ENCODE data around the gene DOK5.

Gene DOK5

DNA sequence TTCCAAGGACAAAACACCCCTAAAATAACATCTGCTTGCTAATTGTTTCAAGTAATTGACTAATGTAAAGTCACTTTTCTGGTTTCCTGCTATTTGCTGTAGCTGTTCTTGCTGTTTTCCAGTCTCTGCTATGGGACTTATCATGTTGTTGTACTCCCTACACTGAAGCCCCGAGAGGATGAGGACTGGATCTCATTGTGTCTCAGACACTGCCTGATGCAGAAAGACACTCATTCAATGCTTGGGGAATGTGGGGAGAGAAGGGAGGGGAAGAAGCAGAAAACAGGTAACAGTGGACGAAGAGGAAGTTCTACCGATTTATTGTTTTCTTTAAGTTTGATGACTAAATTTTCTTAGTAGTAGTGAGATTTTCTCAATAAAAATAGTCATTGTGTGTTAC, 79.8 kb downstream of the DOK5 start:
- no peak for DNase-seq (ENCODE audit: extremely low read depth in 1 of 2, low read depth in 1 of 2)

DNA sequence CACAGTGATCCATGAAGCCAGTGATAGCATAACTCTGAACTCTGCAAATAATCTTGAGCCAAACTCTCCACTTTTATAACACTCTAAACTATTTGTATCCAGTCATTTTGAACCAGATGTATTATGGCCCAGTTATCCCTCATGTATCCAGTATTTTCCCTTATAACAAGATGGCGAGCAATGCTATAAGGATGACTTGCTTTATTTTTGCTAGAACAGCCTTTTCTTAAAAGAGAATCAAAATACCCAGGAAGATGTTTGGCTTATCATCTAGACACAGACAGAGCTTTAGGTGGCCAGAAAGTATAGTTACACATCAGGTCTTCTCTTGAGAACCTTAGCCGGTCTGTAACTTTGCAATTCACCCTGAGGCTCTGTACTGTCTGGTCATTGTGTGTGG, 81.0 kb downstream of the DOK5 start:
- no peak for DNase-seq (ENCODE audit: extremely low read depth in 1 of 2, low read depth in 1 of 2)

DNA sequence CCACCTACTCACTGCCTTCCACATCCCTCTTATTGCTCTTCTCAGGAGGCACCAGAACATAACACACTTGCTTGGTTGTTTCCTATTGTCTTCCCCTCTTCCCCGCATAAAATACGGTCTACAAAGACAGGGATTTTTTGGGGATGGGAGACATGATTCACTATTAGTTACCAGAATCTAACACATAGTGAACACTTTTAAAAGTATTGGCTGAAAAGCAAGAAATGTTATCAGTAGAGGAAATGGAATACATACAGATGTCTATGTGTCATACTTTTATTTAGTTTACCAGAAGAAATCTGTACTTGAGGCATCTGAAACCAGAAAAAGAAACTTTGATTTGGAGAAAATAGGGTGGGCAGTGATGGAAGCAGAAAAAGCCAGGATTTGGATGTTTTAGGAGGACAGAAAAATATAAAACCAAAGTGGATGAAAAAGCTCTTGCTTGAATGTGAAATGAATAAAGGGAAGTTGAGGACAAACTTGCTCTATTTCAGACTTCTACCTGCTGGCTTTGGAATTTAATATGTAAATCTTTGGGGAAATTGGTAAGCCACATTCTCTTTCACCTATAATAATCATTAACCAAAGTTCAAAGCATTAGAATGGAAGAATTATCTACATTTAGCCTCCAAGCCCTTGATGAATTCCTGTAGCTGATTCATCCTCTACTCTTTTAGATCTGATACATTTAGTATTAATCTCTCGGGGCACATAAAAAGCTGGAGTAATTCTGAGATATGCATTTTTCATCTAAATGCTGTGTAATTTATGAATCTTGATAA, 82.6 kb downstream of the DOK5 start:
- DNase-seq (ENCODE audit: extremely low read depth in 1 of 2, low read depth in 1 of 2): no peak

DNA sequence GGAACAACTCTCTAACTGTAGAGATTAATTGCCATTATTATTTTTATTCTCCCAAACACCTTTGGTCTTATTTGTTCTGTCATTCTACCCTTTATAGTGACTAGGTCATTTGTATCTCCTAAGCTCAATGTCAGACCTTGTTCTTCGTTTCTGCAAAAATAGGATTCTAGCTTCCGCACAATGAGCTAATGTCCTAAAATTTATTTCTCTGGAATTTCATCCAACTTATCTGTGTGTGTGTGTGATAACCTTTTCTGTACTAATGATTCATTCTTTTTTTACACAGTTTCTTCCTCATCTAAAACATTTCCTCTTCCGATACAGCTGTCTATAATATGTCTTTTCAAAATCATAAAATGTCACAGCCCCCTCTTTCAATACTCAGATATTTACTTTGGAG, 84.5 kb downstream of the DOK5 start:
- DNase-seq (ENCODE audit: extremely low read depth in 1 of 2, low read depth in 1 of 2): no peak

DNA sequence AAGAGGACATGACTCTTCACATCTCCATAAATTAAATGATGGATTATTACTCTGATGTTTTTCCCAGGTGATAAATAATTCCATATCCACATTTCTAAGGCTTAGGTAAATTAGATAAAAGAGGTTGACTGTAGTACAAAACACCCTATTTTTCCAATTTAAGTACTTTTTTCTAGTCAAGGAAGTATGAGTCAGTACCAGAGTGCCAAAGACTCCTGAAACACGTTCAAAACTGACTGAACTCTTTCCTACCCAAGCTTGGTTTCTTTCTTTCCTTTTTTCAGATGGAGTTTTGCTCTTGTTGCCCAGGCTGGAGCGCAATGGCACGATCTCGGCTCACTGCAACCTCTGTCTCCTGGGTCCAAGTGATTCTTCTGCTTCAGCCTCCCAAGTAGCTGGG, 85.0 kb downstream of the DOK5 start:
- DNase-seq (ENCODE audit: extremely low read depth in 1 of 2, low read depth in 1 of 2): no peak

DNA sequence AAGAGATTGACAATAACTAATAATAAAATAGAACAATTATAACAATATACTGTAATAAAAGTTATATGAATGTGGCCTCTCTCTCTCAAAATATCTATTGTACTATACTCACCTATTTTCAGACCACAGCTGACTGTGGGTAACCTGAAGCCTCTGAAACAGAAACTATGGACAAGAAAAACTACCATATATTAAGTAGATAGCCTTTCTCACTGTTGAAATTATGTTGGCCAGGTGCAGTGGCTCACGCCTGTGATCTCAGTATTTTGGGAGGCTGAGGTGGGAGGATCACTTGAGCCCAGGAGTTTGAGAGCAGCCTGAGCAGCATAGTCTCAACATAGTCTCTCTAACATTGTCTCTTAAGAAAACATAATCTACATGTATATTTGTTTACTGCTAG, 89.9 kb downstream of the DOK5 start:
- DNase-seq (ENCODE audit: extremely low read depth in 1 of 2, low read depth in 1 of 2): no peak

DNA sequence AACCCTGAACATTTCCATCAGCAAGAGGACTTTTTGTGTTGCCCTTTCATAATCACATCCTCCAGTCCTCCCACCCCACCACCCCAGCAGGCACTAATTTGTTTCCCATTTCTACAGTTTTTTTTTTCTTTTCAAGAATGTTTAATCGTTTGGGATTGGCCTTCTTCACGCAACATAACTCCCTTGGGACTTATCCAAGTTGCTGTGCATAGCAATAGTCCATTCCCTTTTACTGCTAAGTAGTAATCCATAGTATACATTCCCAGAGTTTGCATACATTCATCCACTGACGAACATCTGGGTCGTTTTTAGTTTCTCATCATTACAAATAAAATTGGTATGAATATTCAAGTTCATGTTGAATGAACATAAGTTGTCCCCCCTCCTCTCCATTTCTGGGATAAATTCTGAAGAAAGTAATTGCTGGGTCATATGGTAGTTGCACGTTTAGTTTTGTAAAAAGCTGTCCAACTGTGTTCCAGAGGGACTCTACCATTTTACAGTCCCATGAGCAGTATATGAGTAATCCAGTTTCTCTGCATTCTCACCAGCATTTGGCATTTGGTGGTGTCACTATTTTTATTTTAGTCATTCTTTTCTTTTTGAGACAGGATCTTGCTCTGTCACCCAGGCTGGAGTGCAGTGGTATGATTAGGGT, 90.8 kb downstream of the DOK5 start:
- no peak for DNase-seq (ENCODE audit: extremely low read depth in 1 of 2, low read depth in 1 of 2)

DNA sequence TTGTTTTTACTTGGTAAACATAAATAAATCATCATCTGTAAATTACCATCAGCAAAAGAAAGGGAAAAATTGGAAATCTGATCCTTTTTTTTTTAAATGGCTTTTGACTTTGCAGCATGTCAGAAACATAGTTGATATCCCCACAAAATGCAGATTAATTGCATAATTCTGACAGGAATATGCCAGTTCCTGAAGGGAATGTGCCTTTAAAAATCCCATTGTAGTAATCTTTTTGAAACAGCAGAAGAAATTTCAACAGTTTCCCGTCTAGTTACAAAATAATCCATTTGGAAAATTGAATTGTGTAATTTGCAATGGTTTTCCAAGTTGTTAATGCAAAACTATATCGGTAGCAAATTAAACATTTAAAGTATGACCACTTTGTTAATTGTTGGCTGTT, 95.2 kb downstream of the DOK5 start:
- DNase-seq (ENCODE audit: extremely low read depth in 1 of 2, low read depth in 1 of 2): no peak

DNA sequence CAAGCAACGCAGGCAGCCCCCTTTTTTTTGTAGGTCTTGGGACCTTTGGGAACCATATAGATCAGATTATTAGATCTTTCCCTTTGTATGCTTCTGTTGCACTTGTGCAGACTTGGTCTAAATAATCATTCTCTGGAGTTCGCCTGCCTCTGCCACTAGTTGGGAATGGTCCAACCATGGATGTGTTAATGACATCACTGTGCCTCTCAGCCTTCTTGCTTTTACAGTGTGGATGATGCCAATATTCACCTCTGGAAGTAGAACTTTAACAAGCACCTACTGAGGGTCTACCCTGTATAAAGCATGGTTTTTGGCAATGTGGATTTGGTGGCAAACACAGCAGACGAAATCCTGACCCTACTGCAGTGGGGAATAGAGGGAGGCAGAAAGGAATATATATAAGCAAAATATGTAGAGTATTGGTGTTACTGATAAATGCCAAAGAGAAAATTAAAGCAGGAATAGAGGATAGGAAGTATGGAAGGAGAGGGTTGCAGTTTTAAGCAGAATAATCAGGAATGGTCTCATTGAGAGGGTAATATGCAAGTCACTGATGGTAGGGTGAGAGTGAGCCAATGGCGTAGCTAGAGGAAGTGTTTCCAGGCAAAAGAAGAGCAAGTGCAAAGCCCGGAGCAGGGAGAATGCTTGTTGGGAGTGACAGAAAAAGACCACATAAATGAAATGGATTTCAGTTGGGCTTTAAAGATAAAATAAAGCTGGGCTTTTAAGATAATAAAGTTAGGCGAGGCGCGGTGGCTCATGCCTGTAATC, 97.5 kb downstream of the DOK5 start:
- no peak for DNase-seq (ENCODE audit: extremely low read depth in 1 of 2, low read depth in 1 of 2)

DNA sequence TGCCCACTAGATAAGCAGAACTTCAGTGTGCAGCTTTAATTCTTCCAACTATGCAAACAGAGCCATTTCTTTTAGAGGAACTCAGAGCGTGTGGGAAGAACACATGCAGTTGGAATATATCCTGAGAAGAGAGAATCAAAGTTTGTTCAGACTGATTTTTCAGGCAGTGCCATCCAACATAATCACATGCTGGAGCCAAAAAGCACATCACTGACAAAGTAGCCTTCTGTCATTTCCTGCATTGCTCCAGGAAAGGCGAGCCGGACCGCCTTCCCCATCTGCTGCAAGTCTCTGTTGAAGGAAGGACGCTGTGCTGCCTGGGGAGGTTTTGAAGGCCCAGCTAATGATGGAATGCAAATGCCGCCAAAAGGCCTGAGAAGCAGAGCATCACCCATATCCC, 98.4 kb downstream of the DOK5 start:
- DNase-seq (ENCODE audit: extremely low read depth in 1 of 2, low read depth in 1 of 2): no peak

DNA sequence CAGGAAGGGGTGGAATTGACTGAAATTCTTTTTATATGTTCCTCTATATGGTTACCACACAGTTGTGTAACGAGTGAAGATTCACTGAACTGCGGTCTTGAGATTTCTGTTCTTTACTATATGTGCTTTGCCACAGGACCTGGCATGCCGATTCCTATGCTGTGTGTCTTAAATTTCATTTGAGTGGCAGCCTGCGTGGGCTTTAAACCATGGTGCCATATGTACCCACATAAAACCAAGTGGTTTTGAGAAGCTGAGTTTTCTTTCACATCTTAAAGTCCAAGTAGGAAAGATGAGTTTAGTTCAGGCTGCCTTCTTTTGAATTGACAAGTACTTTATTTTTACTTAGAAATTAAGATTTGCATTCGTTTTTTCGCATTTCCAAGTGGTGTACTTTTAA, 101.1 kb downstream of the DOK5 start:
- DNase-seq (ENCODE audit: extremely low read depth in 1 of 2, low read depth in 1 of 2): no peak

DNA sequence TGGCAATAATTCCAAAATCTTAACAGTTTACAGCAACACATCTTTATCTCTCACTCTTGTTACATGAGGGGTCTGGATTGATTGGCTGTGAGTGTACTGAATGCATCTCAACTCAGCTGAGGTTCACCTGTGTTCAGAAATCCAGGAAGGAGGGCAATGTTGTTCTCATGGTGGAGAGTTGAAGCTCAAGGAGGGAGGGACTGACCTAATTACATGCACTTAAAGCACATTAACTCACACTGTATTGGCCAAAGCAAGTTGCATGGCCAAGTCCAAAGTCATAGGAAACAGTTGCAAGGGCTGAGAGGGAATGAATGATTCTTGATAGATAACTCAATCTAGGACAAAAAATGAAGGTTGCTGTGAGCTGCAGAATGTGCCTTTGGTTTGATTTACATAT, 102.2 kb downstream of the DOK5 start:
- no peak for DNase-seq (ENCODE audit: extremely low read depth in 1 of 2, low read depth in 1 of 2)

DNA sequence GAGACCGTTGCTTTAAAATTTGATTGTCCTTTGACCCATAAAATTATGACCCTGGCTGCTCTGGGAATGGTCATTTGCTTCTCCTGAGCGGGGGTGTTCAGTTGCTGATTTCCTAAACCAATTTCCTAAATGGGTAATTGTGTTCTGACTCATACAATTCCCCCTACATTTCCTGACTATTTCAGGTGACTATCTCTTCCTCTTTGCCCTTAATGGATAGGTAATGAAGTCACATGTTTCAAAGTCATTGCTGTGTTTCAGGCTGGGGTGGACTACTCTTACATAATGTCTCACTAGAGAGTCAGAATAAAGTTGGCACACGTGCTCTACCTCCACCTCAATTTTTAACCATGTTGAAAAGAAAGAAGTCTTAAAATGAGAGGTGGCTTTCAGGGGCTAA, 109.8 kb downstream of the DOK5 start:
- DNase-seq (ENCODE audit: extremely low read depth in 1 of 2, low read depth in 1 of 2): no peak

DNA sequence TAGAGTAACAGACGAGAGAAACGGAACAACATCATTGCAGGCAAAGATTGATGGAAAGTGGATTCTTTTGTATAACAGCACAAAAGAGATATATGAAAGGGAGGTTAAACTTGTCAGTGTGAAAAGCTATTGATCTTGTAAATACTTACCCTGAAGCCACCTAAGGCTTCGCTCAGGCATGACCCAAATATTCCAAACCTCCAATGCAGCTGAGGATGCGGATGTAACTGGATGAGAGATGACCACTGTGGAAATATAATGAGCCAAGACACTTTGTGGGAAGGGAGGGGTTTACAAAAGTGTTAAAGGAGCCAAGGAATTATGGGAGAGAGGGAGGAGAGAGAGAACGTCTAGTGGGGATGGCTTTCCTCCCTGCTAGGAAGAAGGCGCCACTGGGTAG, 112.0 kb downstream of the DOK5 start:
- no peak for DNase-seq (ENCODE audit: extremely low read depth in 1 of 2, low read depth in 1 of 2)

DNA sequence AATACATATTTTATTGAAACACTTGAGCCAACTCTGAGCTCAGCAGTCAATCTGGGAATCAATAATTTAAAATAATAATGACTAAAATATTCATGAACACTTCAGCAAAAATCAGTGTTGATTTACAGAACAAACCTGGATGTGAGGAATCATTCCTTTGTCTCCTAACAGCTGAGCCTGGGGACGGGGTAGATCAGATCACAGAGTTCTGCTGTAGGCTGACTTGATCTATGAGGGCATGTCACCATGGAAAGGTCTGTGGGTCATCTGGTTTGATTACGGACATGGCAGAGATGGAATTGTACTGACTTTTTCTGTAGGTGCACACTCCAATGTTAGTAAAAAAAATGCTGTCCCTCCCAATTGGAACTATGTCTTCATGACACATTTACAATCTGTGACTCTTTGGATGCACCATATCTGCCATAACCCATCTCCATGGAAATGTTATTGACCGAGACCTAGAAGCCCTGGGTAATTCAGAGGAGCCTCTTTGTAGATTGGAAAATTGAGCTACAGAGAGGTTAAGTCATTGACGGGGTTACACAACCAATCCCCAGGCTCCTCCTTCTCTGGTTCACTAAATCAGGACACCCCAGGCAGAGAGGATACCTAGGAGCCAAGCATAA, 114.1 kb downstream of the DOK5 start:
- no peak for DNase-seq (ENCODE audit: extremely low read depth in 1 of 2, low read depth in 1 of 2)

DNA sequence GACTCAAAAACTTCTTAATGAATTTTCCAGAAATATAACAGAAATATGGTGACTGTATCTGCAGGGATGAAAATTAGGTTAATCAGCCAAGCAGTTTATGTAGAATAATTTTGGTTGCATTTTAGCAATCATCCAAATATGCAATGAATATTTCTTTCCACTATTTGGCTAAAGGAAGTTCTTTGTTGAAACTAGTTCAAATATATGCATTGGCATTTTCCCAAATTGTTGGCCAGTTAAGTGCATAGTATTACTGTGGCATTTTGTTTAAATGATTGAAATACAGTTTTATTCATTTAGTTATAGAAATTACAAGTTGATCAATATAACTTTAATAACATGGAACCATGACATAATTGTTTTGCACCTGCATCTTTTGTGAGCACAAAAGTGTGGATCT, 115.5 kb downstream of the DOK5 start:
- no peak for DNase-seq (ENCODE audit: extremely low read depth in 1 of 2, low read depth in 1 of 2)

DNA sequence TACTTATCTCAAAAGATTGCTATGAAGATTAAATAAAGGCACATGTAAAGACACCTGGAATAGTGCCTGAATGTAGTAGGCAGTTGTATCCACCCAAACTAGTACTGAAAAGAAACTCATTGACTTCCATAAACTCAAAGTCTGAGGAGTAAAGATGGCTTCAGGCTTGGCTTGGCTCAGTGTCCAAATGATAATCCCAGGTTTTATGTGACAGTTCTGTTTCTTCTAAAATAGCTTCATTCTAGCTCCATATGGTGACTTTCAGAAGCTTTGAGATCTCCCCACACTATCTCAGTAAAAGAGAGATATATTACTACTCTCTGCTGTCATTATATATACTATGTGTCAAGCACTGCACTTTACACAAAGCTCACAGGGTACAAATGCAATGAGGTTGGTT, 121.3 kb downstream of the DOK5 start:
- no peak for DNase-seq (ENCODE audit: extremely low read depth in 1 of 2, low read depth in 1 of 2)

DNA sequence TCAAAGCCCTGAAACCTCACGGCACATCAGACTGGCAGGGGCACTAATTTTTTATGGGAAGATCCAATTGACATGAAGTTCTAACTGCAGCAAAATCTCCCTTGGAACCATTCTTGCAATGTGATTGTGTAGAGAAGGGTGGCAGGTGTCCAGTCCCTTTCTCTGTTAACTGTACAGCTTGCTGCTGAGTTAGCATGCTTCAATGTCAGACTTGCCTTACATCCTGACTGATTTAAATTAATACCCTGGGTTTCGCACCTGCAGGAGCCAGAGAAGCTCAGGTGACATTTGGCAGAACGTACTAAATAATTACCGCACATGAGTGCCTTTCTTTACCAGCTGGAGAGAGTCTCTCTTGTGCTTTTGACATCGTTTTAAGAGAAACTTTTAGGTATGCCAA, 123.0 kb downstream of the DOK5 start:
- no peak for DNase-seq (ENCODE audit: extremely low read depth in 1 of 2, low read depth in 1 of 2)

DNA sequence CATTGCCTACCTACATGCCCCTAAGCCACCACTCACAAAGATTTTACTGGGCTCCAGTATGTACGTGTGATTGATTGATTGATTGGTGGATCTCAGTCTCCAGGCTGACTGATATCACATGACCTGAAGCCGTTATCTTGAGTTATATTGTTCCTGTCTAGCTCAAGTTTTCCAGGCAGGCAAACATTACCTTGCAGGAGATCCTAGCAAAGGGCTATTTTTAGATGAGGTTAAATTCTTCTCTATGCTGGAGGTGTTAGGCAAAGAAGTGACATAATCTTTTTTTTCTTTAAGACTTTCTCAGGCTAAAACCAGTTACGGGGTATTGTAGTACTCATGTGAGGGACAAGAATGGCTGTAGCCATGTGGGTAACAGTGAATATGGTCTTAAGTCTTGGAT, 125.2 kb downstream of the DOK5 start:
- no peak for DNase-seq (ENCODE audit: extremely low read depth in 1 of 2, low read depth in 1 of 2)

DNA sequence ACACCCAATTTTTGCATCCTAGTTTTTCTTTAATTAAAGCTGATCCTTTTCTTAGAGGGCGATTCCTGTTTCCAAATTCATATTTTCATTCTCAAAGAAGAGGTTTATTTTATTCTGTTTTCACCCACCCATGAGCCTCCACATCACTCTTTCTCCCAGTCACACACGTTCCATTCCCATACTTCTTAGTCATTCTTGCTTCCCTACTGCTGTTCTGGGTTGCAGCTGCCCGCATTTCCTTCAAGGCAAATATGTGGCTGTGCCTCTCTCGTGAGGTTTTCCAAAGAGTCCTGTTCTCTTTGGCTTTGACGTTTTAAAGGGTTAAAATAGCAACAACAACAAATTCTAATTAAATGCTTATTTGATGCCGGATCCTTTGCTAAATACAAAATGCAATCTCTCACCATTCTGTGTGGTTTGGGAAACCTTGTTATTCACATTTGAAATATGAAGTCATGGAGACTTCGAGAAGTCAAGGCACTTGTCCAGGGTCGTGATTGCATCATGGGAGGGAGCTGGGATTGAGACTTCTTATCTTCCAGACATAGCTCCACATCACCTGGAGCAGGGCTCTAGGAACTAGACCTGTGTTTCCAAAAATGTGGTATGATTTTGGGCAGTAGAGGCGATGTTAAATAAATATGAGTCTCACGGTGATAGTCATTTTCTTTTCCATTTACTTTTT, 126.6 kb downstream of the DOK5 start:
- no peak for DNase-seq (ENCODE audit: extremely low read depth in 1 of 2, low read depth in 1 of 2)

DNA sequence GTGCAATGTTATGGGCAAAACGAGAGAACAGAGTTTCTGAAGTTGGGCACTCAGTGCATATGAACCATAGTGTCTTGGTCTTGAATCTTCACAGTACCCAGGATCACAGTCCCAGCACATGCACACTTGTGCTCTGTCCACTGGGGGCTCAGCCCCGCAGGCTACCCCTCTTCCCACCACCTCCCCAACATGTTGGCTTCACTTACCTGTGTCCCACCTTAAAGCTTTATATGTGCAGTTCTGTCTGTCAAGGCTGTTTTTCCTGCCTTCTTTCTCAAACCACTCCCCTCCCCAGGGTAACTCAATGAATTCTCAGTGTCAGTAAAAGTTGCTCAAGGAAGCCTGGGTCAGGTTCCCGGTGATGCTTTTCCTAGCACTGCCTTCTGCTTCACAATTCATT, 129.9 kb downstream of the DOK5 start:
- no peak for DNase-seq (ENCODE audit: extremely low read depth in 1 of 2, low read depth in 1 of 2)

Measured in activated CD8-positive, alpha-beta memory T cell treated with anti-CD3 and anti-CD28 coated beads for 1 hour (primary cell).